Loucy (cell line): ENCODE measurements around the gene CFH.
"Not testable (repeated sequence)": the region's sequence is repeated elsewhere in the genome, so short reads cannot be mapped to it uniquely, and the experiment has no call there.

Source experiments
- H2AFZ ChIP-seq: fragments of 200-600 bp; sonication (generic); 2 replicates; pipeline ENCODE4 v1.6.0; 2016; ENCODE audit warnings: antibody characterized with exemption, mild to moderate bottlenecking, low read length, moderate library complexity
- H3F3A ChIP-seq: fragments of 200-600 bp; 2 replicates; pipeline ENCODE4 v1.6.0; 2016; ENCODE audit warnings: antibody characterized with exemption, low read depth, mild to moderate bottlenecking
- H3K27me3 ChIP-seq: fragments of 200-600 bp; sonication (generic); 2 replicates; pipeline ENCODE4 v1.6.1; 2014; ENCODE audit warnings: low read length, mild to moderate bottlenecking; ENCODE audit not compliant: insufficient read depth, poor library complexity, severe bottlenecking
- H3K36me3 ChIP-seq: fragments of 200-600 bp; sonication (generic); 2 replicates; pipeline ENCODE4 v1.6.1; 2016; ENCODE audit warnings: low read length; ENCODE audit not compliant: insufficient read depth
- H3K4me1 ChIP-seq: fragments of 200-600 bp; sonication (generic); 2 replicates; pipeline ENCODE4 v1.5.1; 2014; ENCODE audit warnings: low read length, mild to moderate bottlenecking; ENCODE audit not compliant: insufficient read depth, poor library complexity, severe bottlenecking
- H3K4me2 ChIP-seq: fragments of 200-600 bp; sonication (generic); 2 replicates; pipeline ENCODE4 v1.6.0; 2014; ENCODE audit warnings: antibody characterized with exemption, low read length, low read depth, mild to moderate bottlenecking; ENCODE audit not compliant: poor library complexity, severe bottlenecking
- H3K4me3 ChIP-seq: fragments of 200-600 bp; sonication (generic); 2 replicates; pipeline ENCODE4 v1.5.1; 2014; ENCODE audit warnings: low read length, mild to moderate bottlenecking, mixed read lengths; ENCODE audit not compliant: poor library complexity, severe bottlenecking
- H3K79me2 ChIP-seq: fragments of 200-600 bp; sonication (generic); 2 replicates; pipeline ENCODE4 v1.6.1; 2014; ENCODE audit warnings: low read length; ENCODE audit not compliant: insufficient read depth
- H3K9ac ChIP-seq: fragments of 200-600 bp; sonication (generic); 2 replicates; pipeline ENCODE4 v1.6.0; 2014; ENCODE audit warnings: mild to moderate bottlenecking, low read depth, low read length, moderate library complexity; ENCODE audit not compliant: poor library complexity, severe bottlenecking
- H3K9me2 ChIP-seq: fragments of 200-600 bp; sonication (generic); replicated peaks from 2 replicates; pipeline ENCODE4 v1.6.1; 2016; ENCODE audit warnings: low read depth, low read length, mixed read lengths
- H3K9me3 ChIP-seq: fragments of 200-600 bp; sonication (generic); 2 replicates; pipeline ENCODE4 v1.6.1; 2014; ENCODE audit warnings: mild to moderate bottlenecking, antibody characterized with exemption, low read length, low read depth; ENCODE audit not compliant: insufficient read depth
- H4K20me1 ChIP-seq: fragments of 200-600 bp; sonication (generic); 2 replicates; pipeline ENCODE4 v1.6.0; 2014; ENCODE audit warnings: antibody characterized with exemption, low read length, mild to moderate bottlenecking; ENCODE audit not compliant: insufficient read depth, poor library complexity, severe bottlenecking
- CTCF ChIP-seq: fragments of 200-600 bp; sonication (generic); conservative IDR thresholded peaks from 2 replicates; pipeline ENCODE4 v1.5.1; 2014; ENCODE audit warnings: mild to moderate bottlenecking, antibody characterized with exemption, low read length
- EZH2phosphoT487 ChIP-seq: fragments of 200-600 bp; IDR thresholded peaks from 2 replicates; pipeline ENCODE4 v1.6.1; 2018; ENCODE audit warnings: antibody characterized with exemption, mild to moderate bottlenecking, moderate library complexity, borderline replicate concordance

The CFH gene

GRCh38 chr1:196637606-196638005, 14.2 kb upstream of the CFH start:
- TF ChIP-seq CTCF (no peak), EZH2phosphoT487 (no peak)
- Histone ChIP-seq H3K27me3 (no peaks in the 10 kb centered on the region), H3K4me2 (no peak overlapping the region), H3K4me3 (no peak overlapping the region), H4K20me1 (no peaks in the 10 kb centered on the region), H2AFZ (no peak overlapping the region), H3K9me3 (no peaks in the 10 kb centered on the region), H3F3A (no peaks in the 10 kb centered on the region), H3K9ac (no peak overlapping the region), H3K9me2 (no peaks in the 10 kb centered on the region), H3K36me3 (no peaks in the 10 kb centered on the region), H3K79me2 (no peaks in the 10 kb centered on the region), H3K4me1 (no peaks in the 10 kb centered on the region)

DNA sequence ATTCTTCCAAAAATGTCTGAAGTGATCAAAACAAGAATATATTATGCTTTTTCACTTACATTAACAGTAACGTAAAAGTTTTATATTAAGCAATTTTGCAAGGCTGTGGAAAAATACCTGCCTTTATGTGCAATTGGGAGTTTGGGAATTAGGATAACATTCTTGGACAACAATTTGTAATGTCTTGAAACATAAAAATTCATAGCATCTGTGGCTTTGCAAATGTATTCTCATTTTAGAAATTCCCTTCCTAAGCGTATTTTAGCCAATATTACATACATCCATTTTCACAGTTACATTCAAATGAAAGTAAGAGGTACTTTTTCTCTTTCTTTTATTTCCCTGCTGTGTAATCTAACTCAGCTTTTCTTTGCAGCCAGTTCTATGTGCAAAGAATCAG, 13.4 kb upstream of the CFH start:
- no peak overlapping the region for H3K9ac ChIP-seq
- H3K27me3 ChIP-seq: no peaks in the 10 kb centered on the region
- no peaks in the 10 kb centered on the region for H3K79me2 ChIP-seq
- H3K9me3 ChIP-seq: no peaks in the 10 kb centered on the region
- H3K36me3 ChIP-seq: no peaks in the 10 kb centered on the region
- H3K9me2 ChIP-seq: no peaks in the 10 kb centered on the region
- H3K4me2 ChIP-seq: no peak overlapping the region
- no peak overlapping the region for H2AFZ ChIP-seq
- no peaks in the 10 kb centered on the region for H3K4me1 ChIP-seq
- no peak for TF ChIP-seq CTCF
- no peaks in the 10 kb centered on the region for H3F3A ChIP-seq
- H3K4me3 ChIP-seq: no peak overlapping the region
- H4K20me1 ChIP-seq: no peaks in the 10 kb centered on the region

- H3K79me2 ChIP-seq, H3K4me2 ChIP-seq, H2AFZ ChIP-seq, H3K4me3 ChIP-seq, H3K36me3 ChIP-seq, H3F3A ChIP-seq, H3K27me3 ChIP-seq, H3K4me1 ChIP-seq, H3K9me3 ChIP-seq, H3K9me2 ChIP-seq, H4K20me1 ChIP-seq, H3K9ac ChIP-seq: not testable (repeated sequence)
Observed at GRCh38 chr1:196639291-196639690, 12.6 kb upstream of the CFH start.

GRCh38 chr1:196640976-196641375, 10.9 kb upstream of the CFH start:
- no peaks in the 10 kb centered on the region for H3K27me3 ChIP-seq
- TF ChIP-seq CTCF (no peak), EZH2phosphoT487 (no peak)
- no peaks in the 10 kb centered on the region for H3F3A ChIP-seq
- H3K36me3 ChIP-seq: no peaks in the 10 kb centered on the region
- no peak overlapping the region for H3K4me3 ChIP-seq
- H3K9me2 ChIP-seq: no peaks in the 10 kb centered on the region
- no peak overlapping the region for H3K9ac ChIP-seq
- H3K4me1 ChIP-seq: no peaks in the 10 kb centered on the region
- H3K79me2 ChIP-seq: no peaks in the 10 kb centered on the region
- no peaks in the 10 kb centered on the region for H3K9me3 ChIP-seq
- no peak overlapping the region for H3K4me2 ChIP-seq
- H4K20me1 ChIP-seq: no peaks in the 10 kb centered on the region
- no peak overlapping the region for H2AFZ ChIP-seq
